ENCODE measurements around the gene ATP8A2. TPM values are rescaled to one million over a fixed set of nuclear protein-coding genes. Genes with fewer than 3 reads are reported as not detected.

The ATP8A2 gene
- total RNA-seq, 4 donors from 2014 or later = 0.13 to 0.29 (median 0.24) TPM

DNA sequence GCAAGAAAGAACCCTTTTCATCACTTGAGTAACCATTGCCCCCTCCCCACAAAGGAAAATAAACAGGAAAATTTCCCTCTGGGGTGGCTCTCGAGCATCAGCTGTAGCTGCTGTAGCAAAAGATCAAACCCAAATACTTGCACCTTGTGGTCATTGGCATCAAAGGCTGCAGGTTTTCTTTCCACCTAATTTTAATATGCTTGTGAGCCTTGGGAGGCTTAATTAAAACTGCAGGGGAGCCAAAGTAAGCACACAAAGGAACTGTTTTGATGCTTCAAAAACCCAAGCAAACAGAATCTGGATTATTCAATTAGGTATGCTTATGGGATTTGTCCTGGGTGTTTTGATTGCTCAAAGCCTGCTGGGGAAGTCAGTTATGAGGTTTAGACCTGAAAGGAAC, 560.6 kb downstream of the ATP8A2 start:
- no peak for DNase-seq
- 93 to 100% methylated on average over 1 of the region's 1 CpG for WGBS, 2 donors
- TF ChIP-seq, protein P1, sequence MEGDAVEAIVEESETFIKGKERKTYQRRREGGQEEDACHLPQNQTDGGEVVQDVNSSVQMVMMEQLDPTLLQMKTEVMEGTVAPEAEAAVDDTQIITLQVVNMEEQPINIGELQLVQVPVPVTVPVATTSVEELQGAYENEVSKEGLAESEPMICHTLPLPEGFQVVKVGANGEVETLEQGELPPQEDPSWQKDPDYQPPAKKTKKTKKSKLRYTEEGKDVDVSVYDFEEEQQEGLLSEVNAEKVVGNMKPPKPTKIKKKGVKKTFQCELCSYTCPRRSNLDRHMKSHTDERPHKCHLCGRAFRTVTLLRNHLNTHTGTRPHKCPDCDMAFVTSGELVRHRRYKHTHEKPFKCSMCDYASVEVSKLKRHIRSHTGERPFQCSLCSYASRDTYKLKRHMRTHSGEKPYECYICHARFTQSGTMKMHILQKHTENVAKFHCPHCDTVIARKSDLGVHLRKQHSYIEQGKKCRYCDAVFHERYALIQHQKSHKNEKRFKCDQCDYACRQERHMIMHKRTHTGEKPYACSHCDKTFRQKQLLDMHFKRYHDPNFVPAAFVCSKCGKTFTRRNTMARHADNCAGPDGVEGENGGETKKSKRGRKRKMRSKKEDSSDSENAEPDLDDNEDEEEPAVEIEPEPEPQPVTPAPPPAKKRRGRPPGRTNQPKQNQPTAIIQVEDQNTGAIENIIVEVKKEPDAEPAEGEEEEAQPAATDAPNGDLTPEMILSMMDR (IDR thresholded peaks at IDR 0.05) = no peak
- no peak for TF ChIP-seq POLR2A (IDR thresholded peaks at IDR 0.05)
- Histone ChIP-seq H3K27ac (no peak overlapping the region), H3K9me3 (no peaks in the 10 kb centered on the region), H3K27me3 (no peaks in the 10 kb centered on the region), H3K4me3 (replicated peaks in 1 of 3) (no peak overlapping the region), H3K36me3 (no peaks in the 10 kb centered on the region), H3K4me1 (no peaks in the 10 kb centered on the region)
- intact Hi-C loops (cut with DNase I) = no loop called here

DNA sequence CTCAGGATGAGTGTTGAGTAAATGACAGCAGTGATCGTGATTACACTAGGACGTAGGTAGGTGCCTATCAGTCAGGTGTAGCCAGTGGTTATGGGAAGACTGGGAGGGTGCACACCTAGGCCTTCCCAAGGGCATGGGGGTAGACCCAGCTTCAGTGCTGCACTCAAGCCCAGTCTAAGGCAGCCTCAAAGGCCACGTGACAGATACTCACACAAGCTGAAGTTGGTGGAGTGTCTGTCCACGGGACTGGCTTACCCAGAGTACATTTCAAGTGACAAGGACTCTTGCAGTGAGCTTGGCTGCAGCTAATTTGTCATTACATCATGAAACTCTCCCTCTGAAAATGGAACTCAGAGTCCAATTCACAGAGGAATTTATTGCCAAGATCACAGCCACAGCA, 561.7 kb downstream of the ATP8A2 start:
- peak in 1 of 2 donors; percentile 4 for DNase-seq
- H3K4me1 ChIP-seq = no peaks in the 10 kb centered on the region
- no peaks in the 10 kb centered on the region for H3K27me3 ChIP-seq
- WGBS, 2 donors = 87 to 88% methylated on average over 4 of the region's 4 CpGs
- no peak for TF ChIP-seq POLR2A (IDR thresholded peaks at IDR 0.05)
- TF ChIP-seq, protein P1 (IDR thresholded peaks at IDR 0.05) = no peak
- H3K4me3 ChIP-seq (replicated peaks in 1 of 3) = no peak overlapping the region
- intact Hi-C loops (cut with DNase I) = no loop called here
- H3K9me3 ChIP-seq = no peaks in the 10 kb centered on the region
- H3K36me3 ChIP-seq = no peaks in the 10 kb centered on the region
- H3K27ac ChIP-seq = no peak overlapping the region

DNA sequence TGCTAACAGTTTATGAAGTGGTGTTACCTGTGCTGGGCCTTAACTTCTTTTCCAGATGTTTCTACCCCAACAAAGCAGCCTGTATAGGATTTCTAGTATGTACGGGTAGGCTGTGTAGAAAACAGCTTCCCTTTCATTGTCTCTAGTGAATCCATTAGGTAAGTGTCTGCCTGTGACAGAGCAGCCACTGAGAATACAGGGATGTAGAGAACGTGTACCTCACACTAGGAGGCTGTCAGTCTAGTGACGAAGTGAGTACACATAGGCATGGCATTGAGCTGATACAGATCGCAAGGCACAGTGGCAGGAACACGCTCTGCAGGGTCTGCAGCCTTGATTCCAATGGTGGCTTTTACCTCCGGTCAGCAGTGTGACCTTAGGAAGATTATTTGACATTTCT, 562.4 kb downstream of the ATP8A2 start:
- DNase-seq = no peak
- H3K36me3 ChIP-seq = no peaks in the 10 kb centered on the region
- H3K4me3 ChIP-seq (replicated peaks in 1 of 3) = no peak overlapping the region
- no peak overlapping the region for H3K27ac ChIP-seq
- TF ChIP-seq POLR2A (IDR thresholded peaks at IDR 0.05) = no peak
- TF ChIP-seq, protein P1 (IDR thresholded peaks at IDR 0.05) = no peak
- 84 to 89% methylated on average over 6 of the region's 6 CpGs for WGBS, 2 donors
- H3K27me3 ChIP-seq = no peaks in the 10 kb centered on the region
- no peaks in the 10 kb centered on the region for H3K4me1 ChIP-seq
- intact Hi-C loops (cut with DNase I) = no loop called here
- no peaks in the 10 kb centered on the region for H3K9me3 ChIP-seq

DNA sequence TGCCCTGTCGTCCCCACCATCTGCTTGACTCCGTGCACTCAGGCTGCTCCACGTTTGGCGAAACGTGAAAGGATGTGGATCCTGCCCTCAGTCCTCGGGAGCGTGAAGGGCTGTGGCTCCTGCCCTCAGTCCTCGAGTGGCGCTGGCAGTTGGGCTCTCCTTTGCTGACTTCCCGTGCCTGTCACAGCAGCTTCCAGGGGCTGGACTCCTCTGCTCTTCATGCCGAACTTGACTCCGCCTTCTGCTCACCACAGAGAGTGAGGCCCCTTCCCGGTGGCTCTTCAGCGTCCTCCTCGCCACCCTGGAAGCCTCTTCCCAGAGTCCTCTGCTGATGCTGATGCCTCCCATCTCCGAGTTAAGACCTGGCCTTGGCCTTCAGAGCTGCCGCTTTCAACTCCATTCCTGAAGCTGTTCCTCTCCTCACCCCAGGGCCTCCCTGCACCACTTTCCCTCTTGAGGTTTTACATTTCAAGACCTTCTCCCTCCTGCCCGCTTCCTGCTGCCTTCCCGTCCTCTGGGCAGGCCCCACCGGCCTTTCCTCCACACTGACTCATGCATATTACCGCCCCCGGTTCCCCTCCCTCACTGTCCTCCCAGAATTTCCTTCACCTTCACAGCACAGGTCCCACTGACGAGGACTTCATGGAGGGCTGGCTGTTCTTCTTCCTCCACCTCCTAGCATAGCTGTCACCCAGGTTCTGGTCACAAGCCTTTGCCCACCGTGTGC, 568.4 kb downstream of the ATP8A2 start:
- Histone ChIP-seq H3K27me3 (no peaks in the 10 kb centered on the region), H3K4me3 (replicated peaks in 1 of 3) (no peak overlapping the region), H3K9me3 (no peaks in the 10 kb centered on the region), H3K27ac (no peak overlapping the region), H3K36me3 (no peaks in the 10 kb centered on the region), H3K4me1 (no peaks in the 10 kb centered on the region)
- TF ChIP-seq POLR2A (IDR thresholded peaks at IDR 0.05) = no peak
- TF ChIP-seq, protein P1 (IDR thresholded peaks at IDR 0.05) = no peak
- DNase-seq = no peak
- WGBS, 2 donors = 86 to 94% methylated on average over 24 of the region's 24 CpGs
- intact Hi-C loops (cut with DNase I) = no loop called here

DNA sequence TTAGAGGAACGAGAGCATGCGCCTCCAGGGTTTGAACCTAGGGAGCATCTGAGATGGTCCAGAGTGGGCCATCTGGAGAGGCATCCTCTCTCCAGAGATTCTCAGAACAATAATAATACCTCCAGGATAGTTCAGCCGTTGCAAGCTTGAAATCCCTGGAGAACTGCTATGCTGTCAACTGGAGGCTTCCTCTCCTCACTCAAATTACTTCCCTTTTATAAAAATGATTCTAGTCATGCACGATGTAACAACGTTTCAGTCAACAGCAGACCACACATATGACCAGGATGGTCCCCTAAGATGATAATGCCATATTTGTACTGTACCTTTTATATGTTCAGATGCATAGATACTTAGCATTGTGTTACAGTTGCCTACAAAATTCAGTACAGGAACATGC, 571.3 kb downstream of the ATP8A2 start:
- Histone ChIP-seq H3K36me3 (no peaks in the 10 kb centered on the region), H3K4me1 (peaks cover 4 to 5% of the 10 kb centered on the region in 2 donors), H3K27me3 (no peaks in the 10 kb centered on the region), H3K27ac (no peak overlapping the region), H3K4me3 (replicated peaks in 1 of 3) (no peak overlapping the region), H3K9me3 (no peaks in the 10 kb centered on the region)
- intact Hi-C loops (cut with DNase I) = no loop called here
- no peak for DNase-seq
- no peak for TF ChIP-seq POLR2A (IDR thresholded peaks at IDR 0.05)
- TF ChIP-seq, protein P1 (IDR thresholded peaks at IDR 0.05) = no peak
- 62 to 63% methylated on average over 5 of the region's 5 CpGs for WGBS, 2 donors
